Measurements from ENCODE around the gene BACE2.
"Not testable (repeated sequence)": the region's sequence is repeated elsewhere in the genome, so short reads cannot be mapped to it uniquely, and the experiment has no call there.

Gene BACE2

GRCh38 chr21:41283211-41283818 is 115.4 kb downstream of the BACE2 start:
- DNase-seq = peak; percentile 62

- no peak for DNase-seq
Measured at GRCh38 chr21:41289431-41289830, 121.5 kb downstream of the BACE2 start.

GRCh38 chr21:41290106-41290799 is 122.3 kb downstream of the BACE2 start:
- DNase-seq = no peak

DNA sequence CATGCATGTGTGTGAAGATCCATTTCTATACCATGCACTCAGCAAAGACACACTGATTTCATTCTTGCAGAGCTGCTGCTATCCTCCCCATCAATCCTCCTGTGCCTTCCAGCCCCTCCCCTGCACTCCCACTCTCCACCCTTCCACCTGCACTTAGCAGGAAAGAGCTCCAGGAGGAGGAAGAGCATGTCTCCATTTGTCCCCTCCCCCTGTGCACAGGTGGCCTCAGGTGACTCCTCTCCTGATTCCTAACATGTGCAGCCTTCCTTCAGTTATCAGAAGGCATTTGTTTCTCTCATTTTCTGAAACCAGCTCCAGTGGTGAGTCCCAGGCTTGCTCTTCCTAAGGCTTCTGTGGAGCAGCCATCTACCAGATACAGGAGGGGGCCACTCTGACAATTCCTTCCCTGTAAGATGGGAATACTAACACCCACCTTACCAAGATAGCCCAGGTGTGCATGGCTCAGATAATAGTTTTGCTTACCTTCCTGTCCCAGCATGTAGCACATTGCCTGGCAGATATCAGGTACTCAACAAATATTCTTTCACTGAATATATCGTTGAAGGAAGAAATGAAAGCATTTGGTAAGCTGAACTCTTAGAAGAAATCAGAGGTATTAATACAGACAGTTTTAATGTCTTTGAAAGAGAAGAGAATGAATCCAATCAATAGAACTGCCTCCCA is 126.7 kb downstream of the BACE2 start:
- DNase-seq = peak; percentile 64

GRCh38 chr21:41295721-41296254 is 127.8 kb downstream of the BACE2 start:
- no peak for DNase-seq

DNA sequence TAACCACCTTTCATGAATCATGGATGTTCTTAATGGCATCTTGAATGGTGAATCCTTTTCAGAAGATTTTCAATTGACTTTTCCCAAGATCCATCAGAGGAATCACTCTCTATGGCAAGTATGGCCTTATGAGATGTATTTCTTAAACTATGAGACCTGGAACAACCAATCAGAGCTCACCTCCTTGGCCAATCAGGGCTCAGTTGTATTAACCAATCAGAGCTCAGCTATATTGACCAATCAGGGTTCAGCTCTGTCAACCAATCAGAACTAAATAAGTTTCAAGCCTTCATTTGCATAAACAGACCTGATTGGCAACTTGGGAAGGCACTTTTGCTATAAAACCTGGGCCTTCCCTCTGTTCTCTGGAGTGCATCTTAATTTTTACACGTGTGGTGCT is 135.0 kb downstream of the BACE2 start:
- DNase-seq = no peak

GRCh38 chr21:41304068-41304720 is 136.2 kb downstream of the BACE2 start:
- DNase-seq = no peak

DNA sequence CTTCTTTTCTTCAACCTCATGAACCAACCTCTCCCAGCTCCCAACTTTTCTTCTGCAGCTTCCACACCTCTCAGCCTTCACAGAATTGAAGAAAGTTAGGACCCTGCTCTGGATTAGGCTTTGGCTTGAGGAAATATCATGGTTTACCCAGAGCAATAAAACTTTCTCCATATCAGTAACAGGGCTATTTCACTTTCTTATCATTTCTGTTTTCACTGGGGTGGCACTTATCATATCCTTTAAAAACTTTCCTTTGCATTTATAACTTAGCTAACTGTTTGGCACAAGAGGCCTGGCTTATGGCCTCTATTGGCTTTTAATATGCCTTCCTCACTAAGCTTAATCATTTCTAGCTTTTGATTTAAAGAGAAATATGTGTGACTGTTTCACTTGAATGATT is 139.3 kb downstream of the BACE2 start:
- DNase-seq = no peak

GRCh38 chr21:41313285-41314164 is 145.6 kb downstream of the BACE2 start:
- DNase-seq = not testable (repeated sequence)

DNA sequence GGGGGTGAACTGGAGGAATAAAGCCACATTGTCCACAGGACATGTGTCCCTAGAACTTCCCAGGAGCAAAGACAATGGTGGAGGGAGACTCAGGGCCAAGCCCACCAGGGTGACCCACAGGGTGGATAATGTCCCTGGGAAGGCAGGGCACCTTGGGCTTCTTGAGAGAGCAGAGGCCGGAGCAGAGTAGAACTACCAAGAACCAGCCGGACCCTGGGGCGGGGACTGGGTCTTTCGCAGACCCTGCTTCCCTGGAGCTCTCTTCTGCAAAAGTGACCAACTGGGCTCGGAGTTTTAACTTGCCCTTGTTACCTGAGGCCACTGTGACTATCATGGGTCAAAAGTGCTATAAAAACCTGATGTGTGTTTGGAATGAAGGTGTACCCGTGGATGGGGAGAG is 147.8 kb downstream of the BACE2 start:
- no peak for DNase-seq

- DNase-seq = peak; percentile 92
Measured at GRCh38 chr21:41316200-41317062, 148.5 kb downstream of the BACE2 start, which contains the start of gene FAM3B. Gene FAM3B, plus strand, starts transcription at chr21:41316801. Its CDS starts 79 bp downstream, at chr21:41316880.

- no peak for DNase-seq
Measured at GRCh38 chr21:41317063-41317392, 149.1 kb downstream of the BACE2 start.

DNA sequence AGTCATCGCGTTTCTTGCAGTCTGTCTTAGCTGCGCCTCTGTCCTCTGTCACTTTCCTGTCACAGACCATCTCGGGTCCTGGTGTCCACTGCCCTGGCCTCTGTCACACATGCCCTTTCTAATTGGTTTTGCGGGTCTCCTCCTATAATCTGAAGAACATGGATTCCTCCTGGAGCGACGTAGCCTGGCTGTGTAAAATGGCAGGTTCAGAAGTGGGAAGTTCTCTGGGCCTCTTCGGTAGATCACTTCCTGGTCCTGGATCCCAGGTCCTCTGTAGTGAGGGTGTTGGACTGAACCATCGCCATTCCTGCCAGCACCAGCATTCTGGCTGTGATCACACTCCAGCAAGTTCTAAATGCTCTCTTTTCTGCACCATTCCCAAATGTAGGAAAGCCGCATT is 149.5 kb downstream of the BACE2 start:
- DNase-seq = peak; percentile 56

DNA sequence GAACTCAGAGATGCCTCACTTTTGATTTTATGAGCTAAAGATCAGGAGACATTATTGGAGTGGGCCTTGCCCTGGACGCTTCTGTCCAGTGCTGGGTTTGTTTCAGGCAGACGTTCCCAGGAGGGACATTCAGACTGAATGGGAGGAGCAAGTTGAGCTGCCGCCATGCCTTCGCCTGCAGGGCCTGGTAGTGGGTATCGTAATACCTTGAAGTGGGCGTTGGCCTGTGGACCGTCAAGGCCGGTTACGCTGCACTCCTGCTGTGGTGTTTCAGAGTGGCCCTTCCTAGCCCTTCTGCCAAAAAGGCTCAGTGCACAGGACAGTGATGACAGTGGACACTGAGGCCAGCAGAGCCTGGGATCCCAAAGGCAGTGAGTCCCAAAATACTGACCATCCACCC is 150.3 kb downstream of the BACE2 start:
- DNase-seq = no peak

- no peak for DNase-seq
Measured at GRCh38 chr21:41319273-41319672, 151.3 kb downstream of the BACE2 start.

DNA sequence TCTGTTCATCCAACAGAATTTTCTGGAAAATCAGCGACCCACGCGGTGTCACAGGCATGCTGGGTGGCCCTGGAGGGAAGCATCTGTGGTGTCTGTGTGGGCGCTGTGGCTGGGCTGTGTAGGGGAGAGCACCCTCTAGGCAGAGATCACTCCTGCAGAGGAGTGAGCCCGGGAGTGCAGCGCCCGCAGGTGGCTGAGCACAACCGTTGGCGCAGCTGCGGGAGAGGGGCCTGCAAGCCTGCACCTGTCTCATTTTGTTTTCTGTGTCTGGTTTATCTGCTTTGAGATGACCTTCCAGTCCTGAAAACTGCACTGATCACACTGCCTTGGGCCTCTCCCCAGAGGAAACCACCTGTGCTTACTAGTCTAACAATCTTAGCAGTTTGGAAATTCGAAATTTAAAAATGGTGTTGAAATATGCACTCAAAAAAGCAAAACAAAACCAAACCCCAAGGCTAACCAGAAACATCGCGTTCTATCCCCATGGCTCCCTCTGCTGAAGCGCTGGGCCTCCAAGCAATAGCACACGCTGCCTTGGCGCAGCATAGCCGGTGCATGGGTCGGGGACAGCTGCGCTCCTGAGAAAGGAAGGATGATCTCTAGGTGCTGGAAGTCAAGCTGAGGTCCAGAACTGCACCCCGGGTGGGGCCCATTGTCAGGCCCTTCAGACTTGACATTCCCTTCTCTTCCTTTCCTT is 153.4 kb downstream of the BACE2 start:
- DNase-seq = peak; percentile 75

DNA sequence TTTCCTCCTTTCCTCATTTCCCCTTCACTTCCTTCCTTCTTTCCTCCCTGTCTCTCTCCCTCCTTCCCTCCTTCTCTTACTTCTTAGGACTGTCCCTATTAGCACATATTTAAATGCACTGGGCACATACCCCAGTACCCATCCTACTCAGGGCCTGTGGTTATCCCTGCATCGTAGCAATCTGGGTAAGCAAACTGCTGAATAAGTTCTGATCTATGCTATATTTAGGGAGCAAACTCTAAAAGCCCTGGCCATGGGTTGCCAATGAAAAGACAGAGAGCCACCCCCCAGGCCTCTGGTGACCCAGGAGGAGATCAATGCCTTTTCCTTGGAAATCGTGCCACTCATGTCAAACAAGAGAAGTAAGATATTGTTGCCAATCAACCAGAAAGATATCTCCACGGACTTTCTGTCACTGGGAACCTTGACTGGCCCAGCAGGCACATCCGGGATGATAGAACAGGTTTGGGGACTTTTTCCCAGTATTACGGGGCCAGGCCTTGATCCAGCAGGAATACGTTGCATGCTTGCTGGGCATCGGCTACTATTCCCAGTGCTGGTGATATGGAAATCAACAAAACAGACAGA is 154.0 kb downstream of the BACE2 start:
- DNase-seq = no peak

DNA sequence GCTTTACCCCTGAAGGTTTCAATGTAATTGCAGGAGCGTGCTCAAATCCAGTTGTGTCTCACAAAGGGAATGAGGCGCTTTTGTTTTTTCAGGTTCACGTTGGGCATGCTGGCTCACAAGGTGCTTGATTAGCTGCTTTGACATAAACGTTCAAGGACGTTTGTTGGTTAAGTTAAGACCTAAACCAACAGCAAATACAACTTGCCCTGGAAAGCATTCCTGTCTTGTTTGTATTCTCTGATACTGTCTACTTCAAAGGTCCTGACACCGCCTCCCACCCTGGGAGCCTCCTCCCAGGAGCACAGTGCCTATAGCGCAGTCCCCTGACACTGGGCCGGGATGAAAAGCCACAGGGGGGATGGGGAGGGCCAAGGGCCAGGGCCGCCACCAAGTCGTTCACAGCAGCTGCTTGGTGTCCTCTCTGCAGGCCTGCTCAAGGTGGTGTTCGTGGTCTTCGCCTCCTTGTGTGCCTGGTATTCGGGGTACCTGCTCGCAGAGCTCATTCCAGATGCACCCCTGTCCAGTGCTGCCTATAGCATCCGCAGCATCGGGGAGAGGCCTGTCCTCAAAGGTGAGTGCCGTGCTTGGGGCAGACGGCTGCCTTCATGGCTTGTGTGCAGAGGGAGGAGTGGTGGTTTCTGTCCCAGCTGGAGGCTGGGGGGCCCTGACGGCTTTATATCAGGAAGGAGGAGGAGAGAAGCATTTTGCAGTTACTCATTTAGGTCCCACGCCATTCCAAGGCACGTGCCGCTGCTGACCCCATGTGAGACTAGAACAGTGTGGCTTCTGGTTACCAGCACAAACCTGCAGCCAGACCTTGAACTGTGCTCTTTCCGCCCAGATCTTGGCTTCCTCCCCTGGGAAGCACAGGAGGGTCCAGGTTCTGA is 154.8 kb downstream of the BACE2 start:
- no peak for DNase-seq
